Prostate gland (tissue), 2 donors: ENCODE data around the gene DNAJB8. TPM values are rescaled to one million over a fixed set of nuclear protein-coding genes. Genes with fewer than 3 reads are reported as not detected.

Source experiments
- DNase-seq: peaks from one replicate; pipeline ENCODE4 v3.0.0-alpha.2; 2019; ENCODE audit warnings: low spot score
- H3K27ac ChIP-seq, 2 donors: fragments of 200-600 bp; sonication (generic); 2 replicates each; pipeline ENCODE4 v1.5.1; 2017 to 2019
- H3K27me3 ChIP-seq: fragments of 200-600 bp; sonication (generic); replicated peaks from 2 replicates; pipeline ENCODE4 v1.5.1; 2019; ENCODE audit not compliant: insufficient read depth
- H3K36me3 ChIP-seq, 2 donors: fragments of 200-600 bp; sonication (generic); 1 replicate in 1 of 2; 2 replicates in 1 of 2; pipeline versions ENCODE4 v1.5.1 to v1.8.1; 2017 to 2019
- H3K4me1 ChIP-seq: fragments of 200-600 bp; sonication (generic); replicated peaks from 2 replicates; pipeline ENCODE4 v1.5.1; 2019
- H3K4me3 ChIP-seq, 2 donors: fragments of 200-600 bp; sonication (generic); 2 replicates each; pipeline ENCODE4 v1.5.1; 2017 to 2019
- H3K9me3 ChIP-seq: fragments of 200-600 bp; sonication (generic); 2 replicates; pipeline ENCODE4 v1.5.1; 2017
- CTCF ChIP-seq, 4 experiments: fragments of 200-600 bp in 2 of 4; fragments of 450-650 bp in 2 of 4; sonication (generic) in 2 of 4; IDR thresholded peaks; 1 replicate in 3 of 4; 2 replicates in 1 of 4; pipeline ENCODE4 v1.5.1; 2016 to 2019; ENCODE audit warnings: antibody characterized with exemption in 4 of 4, mild to moderate bottlenecking in 2 of 4, moderate library complexity in 2 of 4
- POLR2A ChIP-seq: fragments of 450-650 bp; IDR thresholded peaks from one replicate; pipeline ENCODE4 v1.6.1; 2016; ENCODE audit warnings: antibody characterized with exemption, mild to moderate bottlenecking
- POLR2AphosphoS5 ChIP-seq: sonication (generic); formaldehyde crosslinking; IDR thresholded peaks from one replicate; pipeline ENCODE4 v1.6.1; 2017; ENCODE audit warnings: antibody characterized with exemption
- WGBS: methylation state at CpG from one replicate; pipeline ENCODE4 v1.1.5; 2018; 5-methylcytosine and 5-hydroxymethylcytosine counted together
- intact Hi-C: fragments of 100-400 bp; cut with DNase I; formaldehyde crosslinking; loops from one replicate; pipeline ENCODE4 v1.14.2; 2022
- total RNA-seq, 2 donors: library from RNA; depleted of rRNA; stranded (reverse); fragments of >200 nt; gene quantifications; one replicate each; pipeline ENCODE4 v1.1.0, GENCODE V29; 2016

The DNAJB8 gene
- total RNA-seq, 2 donors from 2014 or later, result 3.2 TPM; not detected in 1

- H3K27me3 ChIP-seq, result no peaks in the 10 kb centered on the region
- intact Hi-C loops, result loop anchor here (5.0 kb wide), 1 partner anchor 100 kb away; no protein-coding TSS in a partner anchor
- no peak for DNase-seq
- H3K4me3 ChIP-seq, result peak overlapping the region in 1 of 2 donors; percentile 85
- WGBS, result 46% methylated on average over 11 of the region's 11 CpGs
- H3K27ac ChIP-seq, result peak overlapping the region; percentile 99
- peaks cover 6 to 18% of the 10 kb centered on the region in 2 donors for H3K36me3 ChIP-seq
- no peak for TF ChIP-seq POLR2A
- no peak for TF ChIP-seq CTCF (IDR thresholded peaks at IDR 0.05)
- no peak for TF ChIP-seq POLR2AphosphoS5
- H3K4me1 ChIP-seq, result peaks cover 22% of the 10 kb centered on the region
- H3K9me3 ChIP-seq, result no peaks in the 10 kb centered on the region
Measured at GRCh38 chr3:128482175-128482574, 15.5 kb upstream of the DNAJB8 start.

GRCh38 chr3:128481438-128481942 lies 14.8 kb upstream of the DNAJB8 start:
- Histone ChIP-seq H3K27ac (peak overlapping the region; percentile 99), H3K9me3 (no peaks in the 10 kb centered on the region), H3K36me3 (peaks cover 6 to 18% of the 10 kb centered on the region in 2 donors), H3K27me3 (no peaks in the 10 kb centered on the region), H3K4me1 (peaks cover 22% of the 10 kb centered on the region), H3K4me3 (peak overlapping the region in 1 of 2 donors; percentile 4)
- TF ChIP-seq POLR2A, result no peak
- TF ChIP-seq POLR2AphosphoS5, result no peak
- no peak for TF ChIP-seq CTCF (IDR thresholded peaks at IDR 0.05)
- intact Hi-C loops, result loop anchor here (5.0 kb wide), 1 partner anchor 99 kb away; no protein-coding TSS in a partner anchor
- WGBS, result 49% methylated on average over 10 of the region's 19 CpGs
- no peak for DNase-seq

- Histone ChIP-seq H3K9me3 (no peaks in the 10 kb centered on the region), H3K36me3 (peaks cover 6 to 18% of the 10 kb centered on the region in 2 donors), H3K27ac (peak overlapping the region; percentile 99), H3K4me1 (peaks cover 22% of the 10 kb centered on the region), H3K27me3 (no peaks in the 10 kb centered on the region), H3K4me3 (peak overlapping the region in 1 of 2 donors; percentile 4)
- no peak for TF ChIP-seq POLR2A
- TF ChIP-seq CTCF (IDR thresholded peaks at IDR 0.05), result no peak
- no peak for TF ChIP-seq POLR2AphosphoS5
- intact Hi-C loops, result loop anchor here (5.0 kb wide), 1 partner anchor 99 kb away; no protein-coding TSS in a partner anchor
- no peak for DNase-seq
- 39% methylated on average over 27 of the region's 27 CpGs for WGBS
Measured at GRCh38 chr3:128480717-128481437, 14.2 kb upstream of the DNAJB8 start.

- Histone ChIP-seq H3K9me3 (no peaks in the 10 kb centered on the region), H3K27ac (peak overlapping the region; percentile 99), H3K36me3 (peaks cover 6 to 18% of the 10 kb centered on the region in 2 donors), H3K4me3 (no peak overlapping the region), H3K27me3 (no peaks in the 10 kb centered on the region), H3K4me1 (peaks cover 22% of the 10 kb centered on the region)
- WGBS, result 32% methylated on average over 9 of the region's 11 CpGs
- intact Hi-C loops, result loop anchor here (5.0 kb wide), 1 partner anchor 98 kb away; no protein-coding TSS in a partner anchor
- no peak for DNase-seq
- TF ChIP-seq POLR2A, result no peak
- no peak for TF ChIP-seq POLR2AphosphoS5
- TF ChIP-seq CTCF (IDR thresholded peaks at IDR 0.05), result no peak
Measured at GRCh38 chr3:128480278-128480677, 13.6 kb upstream of the DNAJB8 start.
